ENCODE measurements around the gene MUC4. TPM values are rescaled to one million over a fixed set of nuclear protein-coding genes. Genes with fewer than 3 reads are reported as not detected.

Gene MUC4
- total and polyA plus RNA-seq, 9 of the 15 experiments (the other 6 are each of a cell fraction or from before 2014, with no cell fraction given): under 0.01 to 0.21 (median 0.10) TPM; not detected in 4

DNA sequence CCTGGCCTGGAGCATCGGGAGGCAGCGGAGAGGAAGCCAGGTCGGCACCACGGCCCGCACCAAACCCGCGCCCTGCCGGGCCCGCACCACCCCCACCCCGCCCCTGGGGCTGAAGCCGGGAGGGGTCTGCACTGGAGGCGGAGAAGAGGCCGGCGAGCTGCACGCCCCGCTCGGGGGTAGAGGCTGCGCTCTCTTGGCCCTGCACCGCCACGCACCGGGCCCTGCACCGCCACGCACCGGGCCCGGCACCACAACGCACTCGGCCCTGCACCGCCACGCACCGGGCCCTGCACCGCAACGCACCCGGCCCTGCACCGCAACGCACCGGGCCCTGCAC, 49.5 kb downstream of the MUC4 start:
- Histone ChIP-seq H3K9me3 (replicated peaks; ENCODE audit: control insufficient read depth, insufficient read depth, low read depth, low read length) (no peaks in the 10 kb centered on the region), H3K9ac (ENCODE audit: insufficient read depth in 1 of 2, low read depth in 2 of 2, low read length in 2 of 2) (no peak overlapping the region), H3K36me3 (ENCODE audit: control insufficient read depth, insufficient read depth, low read length) (no peaks in the 10 kb centered on the region), H3K4me1 (replicated peaks in 1 of 2; ENCODE audit: control insufficient read depth in 2 of 2, insufficient read depth in 2 of 2, low read length in 2 of 2) (peaks cover 0 to 6% of the 10 kb centered on the region in 2 experiments; a peak in 2 of 5 replicates), H4K20me1 (replicated peaks; ENCODE audit: control insufficient read depth, insufficient read depth, low read length) (peaks cover 4% of the 10 kb centered on the region; the same call in 1 of the 2 replicates), H2AFZ (ENCODE audit: low read depth, low read length) (no peak overlapping the region), H3K79me2 (ENCODE audit: control insufficient read depth, insufficient read depth, low read length) (no peaks in the 10 kb centered on the region), H3K4me2 (ENCODE audit: insufficient read depth, low read length) (no peak overlapping the region), H3K9me1 (ENCODE audit: control insufficient read depth, insufficient read depth, low read length) (no peaks in the 10 kb centered on the region), H3K4me3 (no peak overlapping the region), H3K27me3 (ENCODE audit: control insufficient read depth in 2 of 2, insufficient read depth in 2 of 2, low read length in 2 of 2) (peaks cover 26 to 77% of the 10 kb centered on the region in 2 experiments; a peak in 4 of 5 replicates), H3K27ac (ENCODE audit: extremely low read depth, low read depth, low read length) (no peak overlapping the region)
- DNase-seq (ENCODE audit: extremely low read depth in 1 of 4, low spot score in 3 of 4): no peak
- in situ Hi-C loops (cut with MboI) (no loop called here), intact Hi-C loops (cut with micrococcal nuclease) (no loop called here)
- no TSS peak for BruUV-seq (replicated peaks)
- FAIRE-seq: no peak
- CTCF ChIA-PET (ENCODE audit: low intra/inter-chr PET ratio): no interaction called here
- ATAC-seq: no peak
- WGBS (ENCODE audit: insufficient coverage, low coverage, missing lambda C conversion rate): 66% methylated on average over 26 of the region's 36 CpGs
- POLR2A ChIA-PET: no interaction called here
- no peak for TF ChIP-seq NR2C2 (CRISPR knock-in tag; IDR thresholded peaks at IDR 0.05)
- TF ChIP-seq NR2C2 (tag; IDR thresholded peaks at IDR 0.05): no peak
- no peak for TF ChIP-seq CBFA2T3 (IDR thresholded peaks at IDR 0.05)
- TF ChIP-seq, protein P1, sequence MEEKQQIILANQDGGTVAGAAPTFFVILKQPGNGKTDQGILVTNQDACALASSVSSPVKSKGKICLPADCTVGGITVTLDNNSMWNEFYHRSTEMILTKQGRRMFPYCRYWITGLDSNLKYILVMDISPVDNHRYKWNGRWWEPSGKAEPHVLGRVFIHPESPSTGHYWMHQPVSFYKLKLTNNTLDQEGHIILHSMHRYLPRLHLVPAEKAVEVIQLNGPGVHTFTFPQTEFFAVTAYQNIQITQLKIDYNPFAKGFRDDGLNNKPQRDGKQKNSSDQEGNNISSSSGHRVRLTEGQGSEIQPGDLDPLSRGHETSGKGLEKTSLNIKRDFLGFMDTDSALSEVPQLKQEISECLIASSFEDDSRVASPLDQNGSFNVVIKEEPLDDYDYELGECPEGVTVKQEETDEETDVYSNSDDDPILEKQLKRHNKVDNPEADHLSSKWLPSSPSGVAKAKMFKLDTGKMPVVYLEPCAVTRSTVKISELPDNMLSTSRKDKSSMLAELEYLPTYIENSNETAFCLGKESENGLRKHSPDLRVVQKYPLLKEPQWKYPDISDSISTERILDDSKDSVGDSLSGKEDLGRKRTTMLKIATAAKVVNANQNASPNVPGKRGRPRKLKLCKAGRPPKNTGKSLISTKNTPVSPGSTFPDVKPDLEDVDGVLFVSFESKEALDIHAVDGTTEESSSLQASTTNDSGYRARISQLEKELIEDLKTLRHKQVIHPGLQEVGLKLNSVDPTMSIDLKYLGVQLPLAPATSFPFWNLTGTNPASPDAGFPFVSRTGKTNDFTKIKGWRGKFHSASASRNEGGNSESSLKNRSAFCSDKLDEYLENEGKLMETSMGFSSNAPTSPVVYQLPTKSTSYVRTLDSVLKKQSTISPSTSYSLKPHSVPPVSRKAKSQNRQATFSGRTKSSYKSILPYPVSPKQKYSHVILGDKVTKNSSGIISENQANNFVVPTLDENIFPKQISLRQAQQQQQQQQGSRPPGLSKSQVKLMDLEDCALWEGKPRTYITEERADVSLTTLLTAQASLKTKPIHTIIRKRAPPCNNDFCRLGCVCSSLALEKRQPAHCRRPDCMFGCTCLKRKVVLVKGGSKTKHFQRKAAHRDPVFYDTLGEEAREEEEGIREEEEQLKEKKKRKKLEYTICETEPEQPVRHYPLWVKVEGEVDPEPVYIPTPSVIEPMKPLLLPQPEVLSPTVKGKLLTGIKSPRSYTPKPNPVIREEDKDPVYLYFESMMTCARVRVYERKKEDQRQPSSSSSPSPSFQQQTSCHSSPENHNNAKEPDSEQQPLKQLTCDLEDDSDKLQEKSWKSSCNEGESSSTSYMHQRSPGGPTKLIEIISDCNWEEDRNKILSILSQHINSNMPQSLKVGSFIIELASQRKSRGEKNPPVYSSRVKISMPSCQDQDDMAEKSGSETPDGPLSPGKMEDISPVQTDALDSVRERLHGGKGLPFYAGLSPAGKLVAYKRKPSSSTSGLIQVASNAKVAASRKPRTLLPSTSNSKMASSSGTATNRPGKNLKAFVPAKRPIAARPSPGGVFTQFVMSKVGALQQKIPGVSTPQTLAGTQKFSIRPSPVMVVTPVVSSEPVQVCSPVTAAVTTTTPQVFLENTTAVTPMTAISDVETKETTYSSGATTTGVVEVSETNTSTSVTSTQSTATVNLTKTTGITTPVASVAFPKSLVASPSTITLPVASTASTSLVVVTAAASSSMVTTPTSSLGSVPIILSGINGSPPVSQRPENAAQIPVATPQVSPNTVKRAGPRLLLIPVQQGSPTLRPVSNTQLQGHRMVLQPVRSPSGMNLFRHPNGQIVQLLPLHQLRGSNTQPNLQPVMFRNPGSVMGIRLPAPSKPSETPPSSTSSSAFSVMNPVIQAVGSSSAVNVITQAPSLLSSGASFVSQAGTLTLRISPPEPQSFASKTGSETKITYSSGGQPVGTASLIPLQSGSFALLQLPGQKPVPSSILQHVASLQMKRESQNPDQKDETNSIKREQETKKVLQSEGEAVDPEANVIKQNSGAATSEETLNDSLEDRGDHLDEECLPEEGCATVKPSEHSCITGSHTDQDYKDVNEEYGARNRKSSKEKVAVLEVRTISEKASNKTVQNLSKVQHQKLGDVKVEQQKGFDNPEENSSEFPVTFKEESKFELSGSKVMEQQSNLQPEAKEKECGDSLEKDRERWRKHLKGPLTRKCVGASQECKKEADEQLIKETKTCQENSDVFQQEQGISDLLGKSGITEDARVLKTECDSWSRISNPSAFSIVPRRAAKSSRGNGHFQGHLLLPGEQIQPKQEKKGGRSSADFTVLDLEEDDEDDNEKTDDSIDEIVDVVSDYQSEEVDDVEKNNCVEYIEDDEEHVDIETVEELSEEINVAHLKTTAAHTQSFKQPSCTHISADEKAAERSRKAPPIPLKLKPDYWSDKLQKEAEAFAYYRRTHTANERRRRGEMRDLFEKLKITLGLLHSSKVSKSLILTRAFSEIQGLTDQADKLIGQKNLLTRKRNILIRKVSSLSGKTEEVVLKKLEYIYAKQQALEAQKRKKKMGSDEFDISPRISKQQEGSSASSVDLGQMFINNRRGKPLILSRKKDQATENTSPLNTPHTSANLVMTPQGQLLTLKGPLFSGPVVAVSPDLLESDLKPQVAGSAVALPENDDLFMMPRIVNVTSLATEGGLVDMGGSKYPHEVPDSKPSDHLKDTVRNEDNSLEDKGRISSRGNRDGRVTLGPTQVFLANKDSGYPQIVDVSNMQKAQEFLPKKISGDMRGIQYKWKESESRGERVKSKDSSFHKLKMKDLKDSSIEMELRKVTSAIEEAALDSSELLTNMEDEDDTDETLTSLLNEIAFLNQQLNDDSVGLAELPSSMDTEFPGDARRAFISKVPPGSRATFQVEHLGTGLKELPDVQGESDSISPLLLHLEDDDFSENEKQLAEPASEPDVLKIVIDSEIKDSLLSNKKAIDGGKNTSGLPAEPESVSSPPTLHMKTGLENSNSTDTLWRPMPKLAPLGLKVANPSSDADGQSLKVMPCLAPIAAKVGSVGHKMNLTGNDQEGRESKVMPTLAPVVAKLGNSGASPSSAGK (IDR thresholded peaks at IDR 0.05): no peak
- no peak for TF ChIP-seq KDM2B (CRISPR knock-in tag; IDR thresholded peaks at IDR 0.05)
- no peak for TF ChIP-seq ZC3H11A (IDR thresholded peaks at IDR 0.05; ENCODE audit: low read depth, low read length)
- TF ChIP-seq ZNF778 (CRISPR knock-in tag; IDR thresholded peaks at IDR 0.05): no peak
- TF ChIP-seq PHF21A (IDR thresholded peaks at IDR 0.05; ENCODE audit: borderline replicate concordance, low read depth): no peak
- TF ChIP-seq CBFB (CRISPR knock-in tag; IDR thresholded peaks at IDR 0.05): no peak
- TF ChIP-seq POLR3G (IDR thresholded peaks at IDR 0.05; ENCODE audit: extremely low read depth, insufficient read length, insufficient replicate concordance): no peak
- no peak for TF ChIP-seq TEAD4 (IDR thresholded peaks at IDR 0.05; ENCODE audit: low read length)
- TF ChIP-seq TEAD4 (CRISPR knock-in tag; IDR thresholded peaks at IDR 0.05; ENCODE audit: borderline replicate concordance): no peak
- no peak for TF ChIP-seq KLF16 (IDR thresholded peaks at IDR 0.05)

Data from K562 (cell line).